HG02938 (cell line): ENCODE measurements around the gene CHRNB2.

ENCODE experiments used
- ATAC-seq: cut with Tn5 transposase; IDR thresholded peaks from one replicate; pipeline ENCODE4 v1.9.1; 2021; ENCODE audit warnings: mild to moderate bottlenecking, moderate library complexity; ENCODE audit not compliant: unreplicated experiment

CHRNB2 gene

DNA sequence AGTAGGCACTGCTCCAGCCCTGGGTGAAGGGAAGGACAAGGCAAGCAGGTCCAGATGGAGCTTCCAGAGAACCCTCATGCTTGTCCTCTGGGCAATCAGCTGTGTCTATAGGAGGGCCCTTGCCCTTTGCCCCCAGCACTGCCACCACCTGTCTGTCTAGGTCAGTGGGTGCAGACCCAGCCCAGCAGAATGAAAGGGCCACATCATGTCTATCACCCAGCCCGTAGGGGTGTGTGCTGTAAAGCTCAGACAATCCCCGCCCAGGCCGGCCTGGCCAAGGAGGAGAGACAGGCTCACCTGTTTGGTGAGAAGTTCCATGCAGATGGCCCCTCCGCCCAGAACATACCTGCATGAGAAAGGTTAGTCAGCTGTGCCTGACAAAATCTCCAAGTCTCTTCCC lies 16.1 kb upstream of the CHRNB2 start:
- no peak for ATAC-seq

GRCh38 chr1:154552036-154552435 lies 15.5 kb upstream of the CHRNB2 start:
- ATAC-seq: no peak

GRCh38 chr1:154553056-154554030 lies 14.2 kb upstream of the CHRNB2 start:
- no peak for ATAC-seq

DNA sequence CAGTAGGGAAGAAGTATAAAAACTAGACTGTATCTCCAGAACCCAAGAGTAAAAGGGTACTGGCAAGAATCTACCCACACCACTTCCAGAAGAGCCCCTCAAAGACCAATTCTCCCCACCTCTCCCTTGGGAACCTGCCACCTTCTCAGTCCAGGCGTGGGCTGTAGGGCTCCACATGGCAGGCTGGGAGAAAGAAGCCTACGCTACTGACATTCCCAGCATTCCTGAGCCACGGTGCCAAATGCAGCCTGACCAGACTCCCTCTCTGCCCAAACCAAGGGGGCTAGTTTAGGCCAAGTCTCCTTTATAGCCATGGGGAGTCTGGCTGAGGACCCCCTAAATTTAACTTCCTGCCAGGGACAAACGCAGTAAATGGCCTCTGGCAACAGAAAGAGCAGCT lies 11.2 kb upstream of the CHRNB2 start:
- no peak for ATAC-seq

- ATAC-seq: no peak
These were observed 10.2 kb upstream of the CHRNB2 start for GRCh38 chr1:154557248-154557938.

GRCh38 chr1:154557939-154558719 lies 9.4 kb upstream of the CHRNB2 start, which contains the start of gene UBE2Q1:
Gene UBE2Q1 (minus strand): TSS chr1:154558662. CDS start chr1:154558553, 109 bp downstream.
- no peak for ATAC-seq

GRCh38 chr1:154558720-154559465 lies 8.7 kb upstream of the CHRNB2 start:
- ATAC-seq: peak; percentile 88

DNA sequence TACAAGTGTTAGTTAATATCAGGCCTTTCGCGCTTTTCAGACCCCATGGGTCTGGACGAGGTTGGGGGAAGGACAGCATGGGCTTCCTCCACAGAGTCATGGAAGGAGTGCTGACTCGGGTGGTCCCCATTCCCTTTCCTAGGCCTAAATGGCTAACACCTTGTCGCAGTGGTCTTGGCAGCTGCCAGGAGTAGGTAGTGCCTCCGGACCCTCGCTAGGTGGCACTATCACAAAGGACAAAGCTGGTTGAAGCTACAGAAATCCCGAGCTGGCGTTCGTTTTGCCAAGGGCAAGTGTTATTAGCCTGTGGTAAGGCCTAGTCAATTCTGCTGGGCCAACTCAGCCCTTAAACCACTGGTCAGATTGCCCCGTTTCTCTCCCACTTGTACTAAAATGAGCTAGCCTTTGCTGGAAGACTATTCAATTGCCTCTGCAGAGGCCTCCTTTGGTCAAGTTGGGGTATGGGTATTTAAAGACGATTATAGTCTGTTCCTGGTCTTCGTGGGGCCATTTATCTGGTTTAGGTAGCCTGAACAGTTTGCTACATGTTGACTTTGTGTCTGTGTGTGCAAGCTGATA lies 8.0 kb upstream of the CHRNB2 start:
- ATAC-seq: peak; percentile 39

DNA sequence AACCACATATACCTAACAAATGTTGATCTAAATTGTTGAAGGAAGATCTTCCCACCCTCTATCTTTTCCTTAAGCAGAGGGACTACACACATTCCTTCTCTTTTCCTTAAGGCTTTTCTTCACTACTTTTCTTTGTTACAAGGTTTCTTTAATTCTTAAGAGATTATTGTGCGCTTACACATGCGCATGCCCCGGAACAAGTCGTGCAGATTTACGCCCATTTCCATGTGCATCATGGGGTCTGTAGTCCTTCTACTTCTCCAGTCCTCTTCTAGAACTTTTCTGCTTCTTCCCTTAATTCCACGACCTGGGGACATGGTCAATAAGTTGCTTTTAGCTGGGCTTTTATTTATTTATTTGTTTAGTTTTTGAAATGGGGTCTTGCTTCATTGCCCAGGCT lies 1.7 kb upstream of the CHRNB2 start:
- ATAC-seq: no peak

GRCh38 chr1:154568157-154568815 lies 708 bp downstream of the CHRNB2 start:
- no peak for ATAC-seq

DNA sequence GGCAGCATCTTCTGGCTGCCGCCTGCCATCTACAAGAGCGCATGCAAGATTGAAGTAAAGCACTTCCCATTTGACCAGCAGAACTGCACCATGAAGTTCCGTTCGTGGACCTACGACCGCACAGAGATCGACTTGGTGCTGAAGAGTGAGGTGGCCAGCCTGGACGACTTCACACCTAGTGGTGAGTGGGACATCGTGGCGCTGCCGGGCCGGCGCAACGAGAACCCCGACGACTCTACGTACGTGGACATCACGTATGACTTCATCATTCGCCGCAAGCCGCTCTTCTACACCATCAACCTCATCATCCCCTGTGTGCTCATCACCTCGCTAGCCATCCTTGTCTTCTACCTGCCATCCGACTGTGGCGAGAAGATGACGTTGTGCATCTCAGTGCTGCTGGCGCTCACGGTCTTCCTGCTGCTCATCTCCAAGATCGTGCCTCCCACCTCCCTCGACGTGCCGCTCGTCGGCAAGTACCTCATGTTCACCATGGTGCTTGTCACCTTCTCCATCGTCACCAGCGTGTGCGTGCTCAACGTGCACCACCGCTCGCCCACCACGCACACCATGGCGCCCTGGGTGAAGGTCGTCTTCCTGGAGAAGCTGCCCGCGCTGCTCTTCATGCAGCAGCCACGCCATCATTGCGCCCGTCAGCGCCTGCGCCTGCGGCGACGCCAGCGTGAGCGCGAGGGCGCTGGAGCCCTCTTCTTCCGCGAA lies 3.8 kb downstream of the CHRNB2 start:
- no peak for ATAC-seq

DNA sequence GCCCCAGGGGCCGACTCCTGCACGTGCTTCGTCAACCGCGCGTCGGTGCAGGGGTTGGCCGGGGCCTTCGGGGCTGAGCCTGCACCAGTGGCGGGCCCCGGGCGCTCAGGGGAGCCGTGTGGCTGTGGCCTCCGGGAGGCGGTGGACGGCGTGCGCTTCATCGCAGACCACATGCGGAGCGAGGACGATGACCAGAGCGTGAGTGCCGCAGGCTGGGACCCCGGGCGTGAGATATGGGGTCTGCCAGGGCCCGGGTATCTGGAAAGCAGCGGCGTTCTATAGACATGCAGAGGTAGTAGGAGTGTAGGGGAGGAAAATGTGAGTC lies 4.3 kb downstream of the CHRNB2 start:
- no peak for ATAC-seq

DNA sequence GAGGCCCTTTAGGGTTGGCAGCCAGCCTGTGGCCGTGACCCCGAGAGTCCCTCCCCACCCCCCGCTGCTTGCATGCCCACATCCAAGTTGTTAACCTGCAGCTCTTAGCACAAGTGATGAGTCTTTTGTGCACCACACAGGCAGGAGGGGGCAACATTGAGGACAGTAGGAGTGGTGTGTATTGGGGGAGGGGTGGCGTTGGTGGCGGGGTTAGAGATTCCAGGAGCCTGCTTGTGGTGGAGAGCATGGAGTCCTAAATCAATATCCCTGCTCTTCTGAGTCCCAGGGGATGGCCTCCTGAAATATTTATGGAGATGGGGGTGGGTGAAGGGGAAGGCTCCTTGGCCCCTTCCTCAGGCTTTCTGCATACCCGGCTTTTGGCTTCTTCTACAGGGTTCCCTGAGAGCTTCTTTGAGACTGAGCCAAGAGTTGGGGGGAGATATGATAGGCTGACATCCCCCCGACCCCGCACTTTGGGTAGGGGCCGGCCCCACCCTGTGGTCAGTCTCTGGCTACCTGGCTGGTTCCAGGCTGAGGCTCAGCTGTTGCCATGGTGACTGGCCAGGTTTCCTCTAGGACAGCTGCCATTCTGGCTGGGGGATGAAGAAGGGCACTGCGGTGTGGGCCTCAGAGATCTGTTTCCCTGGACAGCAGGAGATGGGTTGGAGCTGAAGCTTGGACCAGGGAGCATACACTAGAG lies 5.0 kb downstream of the CHRNB2 start:
- no peak for ATAC-seq

GRCh38 chr1:154573168-154573510 lies 5.6 kb downstream of the CHRNB2 start:
- no peak for ATAC-seq

DNA sequence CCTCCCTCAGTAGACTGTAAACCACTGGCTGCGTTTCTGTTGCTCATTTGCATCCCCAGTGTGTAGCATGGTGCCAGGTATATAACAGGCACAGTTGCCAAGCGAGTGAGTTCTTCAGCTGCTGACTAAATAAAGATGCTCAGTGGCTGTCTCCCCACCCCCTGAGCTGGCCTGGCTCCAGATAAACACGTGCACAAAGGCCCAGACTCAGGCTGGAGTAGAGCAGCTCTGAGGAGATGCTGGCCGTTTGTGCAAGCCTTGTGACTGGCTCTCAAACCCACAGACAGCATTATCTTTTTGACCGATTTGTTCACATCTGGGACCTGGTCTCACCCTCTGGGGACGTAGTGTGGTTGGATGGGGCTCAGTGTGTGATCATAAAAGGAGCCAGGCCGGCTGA lies 7.1 kb downstream of the CHRNB2 start:
- ATAC-seq: no peak

- ATAC-seq: no peak
These were observed 7.8 kb downstream of the CHRNB2 start for GRCh38 chr1:154575147-154575927.

DNA sequence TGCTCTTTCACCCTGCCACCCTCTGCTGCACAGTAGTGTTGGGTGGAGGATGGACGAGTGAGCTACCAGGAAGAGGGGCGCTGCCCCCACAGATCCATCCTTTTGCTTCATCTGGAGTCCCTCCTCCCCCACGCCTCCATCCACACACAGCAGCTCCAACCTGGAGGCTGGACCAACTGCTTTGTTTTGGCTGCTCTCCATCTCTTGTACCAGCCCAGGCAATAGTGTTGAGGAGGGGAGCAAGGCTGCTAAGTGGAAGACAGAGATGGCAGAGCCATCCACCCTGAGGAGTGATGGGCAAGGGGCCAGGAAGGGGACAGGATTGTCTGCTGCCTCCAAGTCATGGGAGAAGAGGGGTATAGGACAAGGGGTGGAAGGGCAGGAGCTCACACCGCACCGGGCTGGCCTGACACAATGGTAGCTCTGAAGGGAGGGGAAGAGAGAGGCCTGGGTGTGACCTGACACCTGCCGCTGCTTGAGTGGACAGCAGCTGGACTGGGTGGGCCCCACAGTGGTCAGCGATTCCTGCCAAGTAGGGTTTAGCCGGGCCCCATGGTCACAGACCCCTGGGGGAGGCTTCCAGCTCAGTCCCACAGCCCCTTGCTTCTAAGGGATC lies 8.5 kb downstream of the CHRNB2 start:
- ATAC-seq: no peak
